RWPE2 (cell line): ENCODE measurements around the gene ZFAND3.

Source experiments
- ATAC-seq: fragments of 200-7000 bp; cut with Tn5 transposase; 3 replicates; pipeline ENCODE4 v1.9.1; 2021; ENCODE audit warnings: low read depth
- DNase-seq: peaks from one replicate; pipeline ENCODE4 v3.0.0-alpha.2; 2020; ENCODE audit warnings: low spot score
- H3K27ac ChIP-seq: fragments of 450-650 bp; 2 replicates; pipeline ENCODE4 v1.5.1; 2017; ENCODE audit warnings: mild to moderate bottlenecking; ENCODE audit not compliant: poor library complexity, severe bottlenecking
- H3K27me3 ChIP-seq: fragments of 250-450 bp; sonication (Bioruptor Pico); 2 replicates; pipeline ENCODE4 v1.5.1; 2021; ENCODE audit warnings: mild to moderate bottlenecking, moderate library complexity; ENCODE audit not compliant: insufficient read depth, poor library complexity, severe bottlenecking
- H3K36me3 ChIP-seq: fragments of 250-450 bp; sonication (Bioruptor Pico); 2 replicates; pipeline ENCODE4 v1.5.1; 2020; ENCODE audit warnings: low read depth, mild to moderate bottlenecking, moderate library complexity
- H3K4me1 ChIP-seq: fragments of 250-450 bp; sonication (Bioruptor Pico); 2 replicates; pipeline ENCODE4 v1.5.1; 2021; ENCODE audit warnings: mild to moderate bottlenecking, moderate library complexity; ENCODE audit not compliant: insufficient read depth, poor library complexity, severe bottlenecking
- H3K4me3 ChIP-seq: fragments of 250-450 bp; sonication (Bioruptor Pico); 2 replicates; pipeline ENCODE4 v1.5.1; 2021; ENCODE audit warnings: mild to moderate bottlenecking, moderate library complexity; ENCODE audit not compliant: severe bottlenecking
- H3K9me3 ChIP-seq: fragments of 250-450 bp; sonication (Bioruptor Pico); 2 replicates; pipeline ENCODE4 v1.5.1; 2021; ENCODE audit warnings: mild to moderate bottlenecking, moderate library complexity; ENCODE audit not compliant: severe bottlenecking
- TF ChIP-seq, protein P1 (sequence below): fragments of 450-650 bp; IDR thresholded peaks from one replicate; pipeline ENCODE4 v1.5.1; 2017; ENCODE audit warnings: mild to moderate bottlenecking, moderate library complexity; ENCODE audit not compliant: poor library complexity, severe bottlenecking

Gene ZFAND3

GRCh38 chr6:38184585-38185080 lies 365.1 kb downstream of the ZFAND3 start:
- TF ChIP-seq, protein P1, sequence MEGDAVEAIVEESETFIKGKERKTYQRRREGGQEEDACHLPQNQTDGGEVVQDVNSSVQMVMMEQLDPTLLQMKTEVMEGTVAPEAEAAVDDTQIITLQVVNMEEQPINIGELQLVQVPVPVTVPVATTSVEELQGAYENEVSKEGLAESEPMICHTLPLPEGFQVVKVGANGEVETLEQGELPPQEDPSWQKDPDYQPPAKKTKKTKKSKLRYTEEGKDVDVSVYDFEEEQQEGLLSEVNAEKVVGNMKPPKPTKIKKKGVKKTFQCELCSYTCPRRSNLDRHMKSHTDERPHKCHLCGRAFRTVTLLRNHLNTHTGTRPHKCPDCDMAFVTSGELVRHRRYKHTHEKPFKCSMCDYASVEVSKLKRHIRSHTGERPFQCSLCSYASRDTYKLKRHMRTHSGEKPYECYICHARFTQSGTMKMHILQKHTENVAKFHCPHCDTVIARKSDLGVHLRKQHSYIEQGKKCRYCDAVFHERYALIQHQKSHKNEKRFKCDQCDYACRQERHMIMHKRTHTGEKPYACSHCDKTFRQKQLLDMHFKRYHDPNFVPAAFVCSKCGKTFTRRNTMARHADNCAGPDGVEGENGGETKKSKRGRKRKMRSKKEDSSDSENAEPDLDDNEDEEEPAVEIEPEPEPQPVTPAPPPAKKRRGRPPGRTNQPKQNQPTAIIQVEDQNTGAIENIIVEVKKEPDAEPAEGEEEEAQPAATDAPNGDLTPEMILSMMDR, result no peak
- no peak for DNase-seq

DNA sequence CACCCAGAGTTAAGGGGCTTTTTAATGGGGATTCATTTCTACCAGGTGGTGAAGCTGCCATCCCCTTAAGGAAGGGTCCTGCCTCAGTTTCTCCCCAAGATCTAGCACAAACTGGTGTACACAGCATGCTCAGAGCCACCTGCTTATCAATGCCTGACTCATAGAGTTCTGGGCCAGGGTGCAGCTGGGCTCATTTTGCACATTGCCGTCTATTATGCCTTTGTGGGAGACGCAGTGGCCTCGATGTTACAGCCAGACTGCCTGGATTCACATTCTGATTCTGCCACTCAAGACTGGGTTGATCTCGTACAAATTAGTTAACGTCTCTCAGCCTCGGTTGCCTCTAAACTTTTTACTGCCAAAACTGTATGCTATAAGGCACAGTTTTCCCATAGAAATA lies 365.7 kb downstream of the ZFAND3 start:
- no peak for DNase-seq
- no peak overlapping the region for H3K4me3 ChIP-seq
- no peaks in the 10 kb centered on the region for H3K36me3 ChIP-seq
- no peaks in the 10 kb centered on the region for H3K9me3 ChIP-seq
- TF ChIP-seq, protein P1, result no peak
- no peaks in the 10 kb centered on the region for H3K4me1 ChIP-seq
- no peaks in the 10 kb centered on the region for H3K27me3 ChIP-seq
- ATAC-seq, result no peak
- no peak overlapping the region for H3K27ac ChIP-seq

More at GRCh38 chr6:38184585-38185080, 365.1 kb downstream of the ZFAND3 start:
- H3K4me1 ChIP-seq, result no peaks in the 10 kb centered on the region
- H3K4me3 ChIP-seq, result no peak overlapping the region
- no peaks in the 10 kb centered on the region for H3K9me3 ChIP-seq
- no peak overlapping the region for H3K27ac ChIP-seq
- no peaks in the 10 kb centered on the region for H3K36me3 ChIP-seq
- H3K27me3 ChIP-seq, result no peaks in the 10 kb centered on the region
- no peak for ATAC-seq

GRCh38 chr6:38185752-38186151 lies 366.2 kb downstream of the ZFAND3 start:
- H3K27ac ChIP-seq, result no peak overlapping the region
- no peaks in the 10 kb centered on the region for H3K9me3 ChIP-seq
- H3K36me3 ChIP-seq, result no peaks in the 10 kb centered on the region
- no peak for DNase-seq
- TF ChIP-seq, protein P1, result no peak
- no peak for ATAC-seq
- no peaks in the 10 kb centered on the region for H3K4me1 ChIP-seq
- no peak overlapping the region for H3K4me3 ChIP-seq
- H3K27me3 ChIP-seq, result no peaks in the 10 kb centered on the region

DNA sequence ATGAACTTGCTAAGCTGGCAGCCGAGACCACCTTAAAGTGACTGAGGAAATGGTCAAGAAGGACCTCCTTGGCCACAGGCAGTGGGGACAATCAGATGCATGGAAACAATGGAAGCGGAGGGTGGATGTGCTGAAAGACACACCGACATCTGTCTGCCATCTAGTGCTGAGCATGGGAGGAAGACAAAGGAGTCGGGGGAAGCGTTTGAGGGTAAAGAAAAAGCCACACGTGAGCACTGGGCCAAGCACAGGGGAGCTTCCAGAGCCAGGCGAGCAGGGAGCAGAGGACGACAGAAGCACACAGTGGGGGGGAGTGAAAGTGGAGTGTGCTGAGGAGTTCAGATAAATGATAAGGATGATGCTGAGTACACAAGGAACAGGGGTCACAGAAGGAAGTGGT lies 367.8 kb downstream of the ZFAND3 start:
- no peak overlapping the region for H3K27ac ChIP-seq
- TF ChIP-seq, protein P1, result no peak
- no peak overlapping the region for H3K4me3 ChIP-seq
- no peaks in the 10 kb centered on the region for H3K9me3 ChIP-seq
- DNase-seq (no peak), ATAC-seq (no peak)
- H3K27me3 ChIP-seq, result no peaks in the 10 kb centered on the region
- H3K36me3 ChIP-seq, result no peaks in the 10 kb centered on the region
- H3K4me1 ChIP-seq, result no peaks in the 10 kb centered on the region

GRCh38 chr6:38187811-38188590 lies 368.5 kb downstream of the ZFAND3 start:
- no peak for ATAC-seq
- TF ChIP-seq, protein P1, result no peak
- no peaks in the 10 kb centered on the region for H3K4me1 ChIP-seq

More at GRCh38 chr6:38187811-38188590, 368.5 kb downstream of the ZFAND3 start:
- no peak for DNase-seq
- H3K4me3 ChIP-seq, result no peak overlapping the region
- no peaks in the 10 kb centered on the region for H3K9me3 ChIP-seq
- H3K27me3 ChIP-seq, result no peaks in the 10 kb centered on the region
- H3K36me3 ChIP-seq, result no peaks in the 10 kb centered on the region
- no peak overlapping the region for H3K27ac ChIP-seq
